CD4-positive, alpha-beta T cell treated with Interleukin-4 for 1 hour (primary cell): ENCODE data around the gene PAK1IP1.
"Not testable (repeated sequence)": the region's sequence is repeated elsewhere in the genome, so short reads cannot be mapped to it uniquely, and the experiment has no call there.

Experiments used
- DNase-seq, 2 donors: peaks; one replicate each; pipeline ENCODE4 v3.0.0-alpha.2; 2020 to 2022

PAK1IP1 gene

DNA sequence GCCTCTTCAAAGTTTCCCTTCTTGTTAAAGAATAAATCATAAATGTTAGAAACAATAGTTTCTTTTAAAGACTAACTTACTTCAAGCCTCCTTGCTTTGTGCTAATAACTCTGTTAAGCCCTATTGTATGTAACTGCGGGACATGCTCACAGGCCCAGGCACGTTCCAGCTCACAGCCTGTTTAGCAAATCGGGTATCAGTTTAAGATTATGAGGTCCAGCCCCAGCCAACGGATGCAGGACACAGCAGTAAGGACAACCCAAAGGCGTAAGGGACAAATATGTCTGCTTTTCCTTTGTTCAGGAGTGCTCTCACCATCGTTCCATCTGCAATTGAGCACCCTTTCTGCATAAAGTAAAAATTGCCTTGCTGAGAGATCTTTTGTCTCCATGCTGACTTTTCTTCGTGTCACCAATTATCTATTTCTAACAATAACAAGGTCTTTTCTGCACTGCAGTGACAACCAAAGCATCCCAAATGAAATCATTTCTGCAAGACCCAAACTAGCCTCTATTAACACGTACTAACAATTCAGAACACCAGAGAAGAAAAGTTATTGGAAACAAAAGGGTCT, 1.7 kb upstream of the PAK1IP1 start:
- no peak for DNase-seq

DNA sequence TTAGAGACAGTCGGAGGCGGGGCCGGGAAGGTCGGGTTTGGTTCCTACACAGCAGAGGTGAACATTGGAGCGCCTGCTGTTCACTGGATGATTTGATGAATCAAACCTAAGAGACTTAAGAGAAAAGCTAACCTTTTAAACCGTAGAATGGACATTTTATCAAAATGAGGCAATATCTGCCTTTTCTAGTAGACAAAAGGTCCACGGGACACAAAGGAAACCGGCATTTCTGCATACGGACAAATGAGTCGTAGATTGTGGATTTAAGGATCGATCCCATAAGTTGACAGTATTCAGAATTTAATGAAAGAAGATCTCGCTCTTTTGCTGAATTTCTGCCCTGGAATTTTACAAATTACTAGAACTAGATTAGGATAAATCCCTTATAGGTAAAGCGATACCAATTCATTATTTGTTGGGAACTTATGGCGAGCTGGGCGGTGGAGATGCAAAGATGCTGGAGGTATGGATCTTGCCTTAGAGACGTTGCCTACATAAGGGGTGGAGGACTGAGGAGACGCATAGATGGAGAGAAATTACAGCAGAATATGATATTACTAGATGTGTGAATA, 400 bp downstream of the PAK1IP1 start:
- no peak for DNase-seq

DNA sequence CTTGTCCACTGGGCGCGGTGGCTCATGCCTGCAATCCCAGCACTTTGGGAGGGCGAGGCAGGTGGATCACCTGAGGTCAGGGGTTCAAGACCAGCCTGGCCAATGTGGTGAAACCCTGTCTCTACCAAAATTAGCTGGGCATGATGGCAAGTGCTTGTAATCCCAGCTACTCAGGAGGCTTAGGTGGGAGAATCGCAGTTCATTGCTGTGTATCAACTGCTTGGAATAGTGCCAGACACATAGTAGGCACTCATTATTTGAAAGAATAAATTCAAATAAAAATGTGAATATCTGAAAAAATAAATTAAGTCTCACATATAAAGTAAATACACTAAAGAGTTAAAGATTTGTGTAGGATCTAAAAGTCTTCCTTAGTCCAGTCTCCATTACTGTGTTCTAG, 1.9 kb downstream of the PAK1IP1 start:
- DNase-seq, result no peak

DNA sequence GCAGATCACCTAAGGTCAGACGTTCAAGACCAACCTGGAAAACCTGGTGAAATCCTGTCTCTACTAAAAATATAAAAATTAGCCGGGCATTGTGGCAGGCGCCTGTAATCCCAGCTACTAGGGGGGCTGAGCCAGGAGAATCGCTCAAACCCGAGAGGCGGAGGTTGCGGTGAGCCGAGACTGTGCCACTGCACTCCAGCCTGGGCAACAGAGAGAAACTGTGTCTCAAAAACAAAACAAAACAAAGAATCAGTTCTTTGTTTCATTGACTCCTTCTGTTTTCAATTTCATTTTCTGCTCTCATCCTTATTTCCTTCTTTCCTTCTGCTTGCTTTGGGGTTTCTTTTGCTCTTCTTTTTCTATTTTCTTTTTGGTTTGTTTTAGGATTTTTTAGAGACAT, 19.2 kb downstream of the PAK1IP1 start:
- DNase-seq, result no peak

DNA sequence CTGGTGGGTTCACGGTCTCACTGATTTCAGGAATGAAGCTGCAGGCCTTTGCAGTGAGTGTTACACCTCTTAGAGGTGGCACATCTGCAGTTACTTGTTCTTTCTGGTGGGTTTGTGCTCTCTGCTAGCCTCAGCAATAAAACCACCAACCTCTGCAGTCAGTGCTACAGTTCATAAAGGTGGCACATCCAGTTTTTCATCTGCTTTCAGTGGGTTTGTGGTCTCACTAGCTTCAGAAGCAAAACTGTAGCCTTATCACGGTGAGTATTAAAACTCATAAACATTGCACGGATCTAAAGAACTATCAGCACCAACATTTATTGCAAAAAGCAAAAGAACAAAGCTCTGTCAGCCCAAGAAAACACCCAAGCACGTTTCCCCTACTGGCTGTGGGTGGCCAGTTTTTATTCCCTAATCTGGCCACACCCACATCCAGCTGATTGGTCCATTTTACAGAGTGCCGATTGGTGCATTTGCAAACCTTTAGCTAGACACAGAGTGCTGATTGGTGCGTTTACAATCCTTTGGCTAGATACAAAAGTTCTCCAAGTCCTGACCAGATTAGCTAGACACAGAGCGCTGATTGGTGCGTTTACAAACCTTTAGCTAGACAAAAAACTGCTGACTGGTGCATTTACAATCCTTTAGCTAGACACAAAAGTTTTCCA, 24.7 kb downstream of the PAK1IP1 start:
- peak; percentile 56 to 69 for DNase-seq

DNA sequence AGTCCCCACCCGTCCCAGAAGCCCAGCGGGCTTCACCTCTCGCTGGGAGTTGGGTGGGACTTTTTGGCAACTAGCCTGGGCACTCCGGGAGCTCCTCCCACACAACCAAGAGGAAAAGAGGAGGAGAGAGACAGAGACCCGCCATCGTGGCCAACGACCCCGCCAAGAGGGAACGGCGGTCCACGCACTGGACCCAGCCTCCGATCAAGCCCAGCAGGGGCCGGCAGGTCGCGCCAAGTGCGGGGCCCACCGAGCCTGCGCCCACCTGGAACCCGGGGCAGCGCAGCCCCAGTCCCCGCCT, 25.1 kb downstream of the PAK1IP1 start:
- DNase-seq, result no peak

DNA sequence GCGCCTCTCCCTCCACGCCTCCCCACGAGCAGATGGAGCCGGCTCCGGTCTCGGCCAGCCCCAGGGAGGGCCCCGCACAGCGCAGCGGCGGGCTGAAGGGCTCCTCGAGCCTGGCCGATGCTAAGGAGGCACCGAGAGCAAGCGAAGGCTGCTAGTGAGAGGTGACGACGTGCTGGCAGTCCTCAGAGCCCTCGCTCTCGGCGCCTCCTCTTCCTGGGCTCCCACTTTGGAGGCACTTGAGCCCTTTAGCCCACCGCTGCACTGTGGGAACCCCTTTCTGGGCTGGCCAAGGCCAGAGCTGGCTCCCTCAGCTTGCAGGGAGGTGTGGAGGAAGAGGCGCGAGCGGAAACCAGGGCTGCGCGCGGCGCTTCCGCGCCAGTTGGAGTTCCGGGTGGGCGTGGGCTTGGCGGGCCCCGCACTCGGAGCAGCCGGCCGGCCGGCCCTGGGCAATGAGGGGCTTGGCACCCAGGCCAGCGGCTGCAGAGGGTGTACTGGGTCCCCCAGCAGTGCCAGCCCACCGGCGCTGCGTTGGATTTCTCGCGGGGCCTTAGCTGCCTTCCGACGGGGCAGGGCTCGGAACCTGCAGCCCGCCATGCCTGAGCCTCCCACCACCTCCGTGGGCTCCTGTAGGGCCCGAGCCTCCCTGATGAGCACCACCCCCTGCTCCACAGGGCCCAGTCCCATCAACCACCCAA, 25.6 kb downstream of the PAK1IP1 start:
- DNase-seq, result peak; percentile 49 to 62

DNA sequence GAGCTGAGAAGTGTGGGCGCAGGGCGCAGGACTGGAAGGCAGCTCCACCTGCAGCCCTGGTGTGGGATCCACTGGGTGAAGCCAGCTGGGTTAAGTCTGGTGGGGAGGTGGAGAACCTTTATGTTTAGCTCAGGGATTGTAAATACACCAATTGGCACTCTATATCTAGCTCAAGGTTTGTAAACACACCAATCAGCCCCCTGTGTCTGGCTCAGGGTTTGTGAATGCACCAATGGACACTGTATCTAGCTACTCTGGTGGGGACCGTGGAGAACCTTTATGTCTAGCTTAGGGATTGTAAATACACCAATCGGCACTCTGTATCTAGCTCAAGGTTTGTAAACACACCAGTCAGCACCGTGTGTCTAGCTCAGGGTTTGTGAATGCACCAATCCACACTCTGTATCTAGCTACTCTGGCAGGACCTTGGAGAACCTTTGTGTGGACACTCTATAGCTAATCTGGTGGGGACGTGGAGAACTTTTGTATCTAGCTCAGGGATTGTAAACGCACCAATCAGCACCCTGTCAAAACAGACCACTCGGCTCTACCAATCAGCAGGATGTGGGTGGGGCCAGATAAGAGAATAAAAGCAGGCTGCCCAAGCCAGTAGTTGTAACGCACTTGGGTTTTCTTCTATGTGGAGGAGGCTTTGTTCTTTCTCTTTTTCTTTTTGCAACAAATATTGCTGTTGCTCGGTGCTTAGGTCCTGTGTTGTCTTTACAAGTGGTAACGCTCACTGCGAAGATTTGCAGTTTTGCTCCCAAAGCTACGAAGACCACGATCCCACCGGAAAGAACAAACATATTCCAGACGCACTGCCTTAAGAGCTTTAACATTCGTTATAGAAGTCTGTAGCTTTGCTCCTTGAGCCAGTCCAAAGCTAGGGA, 26.4 kb downstream of the PAK1IP1 start:
- DNase-seq, result peak; percentile 17 to 23

DNA sequence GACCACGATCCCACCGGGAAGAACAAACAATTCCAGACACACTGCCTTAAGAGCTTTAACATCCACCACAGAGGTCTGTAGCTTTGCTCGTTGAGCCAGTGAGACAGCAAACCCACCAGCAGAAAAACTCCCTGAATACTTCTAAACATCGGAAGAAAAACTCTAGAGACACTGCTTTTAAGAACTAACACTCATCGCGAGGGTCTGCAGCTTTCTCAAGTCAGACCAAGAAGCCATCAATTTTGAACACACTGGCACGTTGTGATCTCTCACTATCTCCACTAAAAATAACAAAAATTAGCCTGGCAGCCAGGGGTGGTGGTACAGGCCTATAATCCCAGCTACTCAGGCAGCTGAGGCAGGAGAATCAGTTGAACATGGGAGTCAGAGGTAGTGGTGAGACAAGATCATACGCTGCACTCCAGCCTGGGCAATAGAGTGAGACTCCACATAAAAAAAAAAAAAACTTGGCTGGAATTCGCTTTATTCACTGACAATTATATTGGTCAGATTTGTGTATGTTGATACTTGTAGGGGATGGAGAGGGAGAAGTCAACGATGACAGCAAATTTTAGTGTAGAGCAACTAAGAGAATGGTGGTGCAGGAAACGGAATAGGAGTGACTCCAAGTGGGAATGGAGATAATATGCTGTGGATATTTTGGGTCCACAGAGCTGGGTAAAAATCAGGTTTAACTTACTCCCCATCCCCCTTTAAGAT, 27.2 kb downstream of the PAK1IP1 start:
- no peak for DNase-seq

DNA sequence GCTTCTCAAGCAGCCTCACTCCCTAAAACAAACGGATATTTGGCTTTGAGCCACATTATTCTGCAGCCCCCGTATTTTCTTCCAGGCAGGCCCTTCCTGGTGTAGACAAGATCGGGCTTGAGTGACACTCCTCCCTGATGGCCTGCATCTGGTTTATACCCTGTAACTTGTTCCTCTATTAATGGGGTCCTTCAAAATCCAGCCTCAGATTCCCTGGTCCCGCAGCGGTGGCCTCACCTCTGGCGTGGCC, 27.7 kb downstream of the PAK1IP1 start:
- DNase-seq, result no peak

DNA sequence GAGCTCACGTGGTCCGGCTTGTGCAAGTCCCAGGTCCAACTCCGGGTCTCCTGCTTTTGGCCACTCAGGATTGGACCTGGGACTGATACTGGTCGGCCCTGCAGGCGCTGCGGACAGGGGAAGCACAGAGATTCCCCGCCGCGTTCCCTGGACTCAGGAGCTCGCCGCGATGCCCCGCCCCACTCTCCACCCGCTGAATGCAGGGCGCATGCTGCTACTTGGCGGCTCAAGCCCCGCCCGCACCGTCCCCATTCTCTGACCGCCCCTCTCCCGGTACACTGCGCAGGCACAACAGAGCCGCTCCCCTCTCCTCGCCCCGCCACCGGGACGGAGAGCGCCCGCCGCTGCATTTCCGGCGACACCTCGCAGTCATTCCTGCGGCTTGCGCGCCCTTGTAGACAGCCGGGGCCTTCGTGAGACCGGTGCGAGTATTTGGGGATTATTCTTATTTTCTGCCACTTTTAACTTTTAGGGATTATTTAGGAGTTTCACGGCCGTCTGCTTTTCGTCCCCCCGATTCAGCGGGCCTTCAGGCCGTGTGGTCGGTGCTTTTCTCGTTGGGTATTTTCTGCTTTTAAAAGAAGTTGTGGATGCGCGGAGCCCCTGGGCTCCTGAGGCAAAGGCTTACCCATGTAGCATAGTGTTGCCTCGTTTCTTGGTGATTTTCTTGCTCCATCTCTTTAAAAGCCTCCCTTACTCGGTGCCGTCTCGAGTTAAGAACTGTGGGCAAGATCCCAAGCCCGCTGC, 28.2 kb downstream of the PAK1IP1 start, which contains the start of gene TMEM14C:
Gene TMEM14C, plus strand, starts transcription at position 251 of the 747 bp plus-strand sequence. CDS start 1,544 bp downstream, outside the sequence.
- peak; percentile 80 to 82 for DNase-seq

DNA sequence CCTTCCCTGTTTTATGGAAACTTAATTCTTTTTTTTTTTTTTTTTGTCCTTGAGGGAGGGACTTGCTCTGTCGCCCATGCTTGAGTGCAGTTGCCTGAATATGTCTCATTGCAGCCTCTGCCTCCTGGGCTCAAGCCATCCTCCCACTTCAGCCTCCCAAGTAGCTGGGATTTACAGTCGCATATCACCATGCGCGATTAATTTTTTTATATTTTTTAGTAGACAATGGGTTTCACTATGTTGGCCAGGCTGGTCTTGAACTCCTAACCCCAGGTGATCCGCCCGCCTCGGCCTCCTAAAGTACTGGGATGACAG, 28.8 kb downstream of the PAK1IP1 start:
- DNase-seq, result no peak

DNA sequence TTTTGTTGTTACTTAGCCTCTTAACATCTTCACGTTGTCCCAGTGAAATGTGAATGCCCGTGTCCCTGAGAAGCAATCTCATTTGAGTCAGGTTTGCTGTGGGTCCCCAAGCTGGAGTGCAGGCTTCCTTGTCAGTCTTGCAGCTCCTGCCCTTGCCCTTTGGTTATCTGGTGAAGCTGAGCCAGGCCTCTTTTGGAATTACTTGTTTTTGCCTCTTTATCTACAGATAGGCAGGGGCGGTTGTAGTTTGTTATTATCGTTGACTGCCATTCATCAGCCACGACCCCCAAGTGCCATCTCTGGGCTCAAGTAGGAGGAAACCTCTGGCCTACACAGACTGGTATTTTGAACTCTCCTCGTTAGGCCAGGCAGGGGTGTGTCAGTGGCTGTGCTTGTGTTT, 30.3 kb downstream of the PAK1IP1 start:
- DNase-seq, result no peak

DNA sequence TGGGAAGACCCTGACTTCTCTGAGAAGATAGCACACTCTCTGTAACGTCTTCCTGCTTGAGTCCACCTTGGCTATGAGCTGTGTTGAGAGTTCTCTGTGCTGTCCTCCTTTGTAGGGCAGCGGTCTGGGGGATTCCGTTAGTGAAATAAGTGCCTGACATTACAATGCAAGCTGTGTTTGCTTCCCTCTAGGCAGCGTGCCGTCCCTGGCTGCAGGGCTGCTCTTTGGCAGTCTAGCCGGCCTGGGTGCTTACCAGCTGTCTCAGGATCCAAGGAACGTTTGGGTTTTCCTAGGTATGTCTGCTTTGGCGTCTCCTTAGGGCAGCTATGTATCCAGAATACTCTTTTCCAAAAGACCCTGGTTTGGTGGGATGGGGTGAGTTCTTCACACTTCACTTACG, 30.9 kb downstream of the PAK1IP1 start:
- no peak for DNase-seq

DNA sequence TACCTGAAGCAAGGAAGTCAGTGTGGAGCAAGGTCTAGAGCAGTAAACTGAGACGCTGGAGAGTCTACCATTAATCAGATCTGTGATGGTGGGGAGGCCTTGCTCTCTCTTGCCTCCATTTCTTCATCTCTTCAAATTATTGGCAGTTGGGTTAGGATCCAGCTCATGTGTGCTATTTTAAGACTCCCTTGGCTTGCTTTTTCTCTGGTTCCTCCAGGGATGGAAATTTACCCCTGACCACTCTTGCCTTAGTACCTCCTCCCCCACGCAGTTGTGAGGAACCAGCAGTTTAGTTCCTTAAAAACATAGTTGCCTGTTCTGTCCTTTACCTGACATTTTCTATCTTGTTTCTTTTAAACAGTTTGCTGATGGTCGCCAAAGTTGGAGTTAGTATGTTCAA, 35.5 kb downstream of the PAK1IP1 start:
- DNase-seq, result no peak

DNA sequence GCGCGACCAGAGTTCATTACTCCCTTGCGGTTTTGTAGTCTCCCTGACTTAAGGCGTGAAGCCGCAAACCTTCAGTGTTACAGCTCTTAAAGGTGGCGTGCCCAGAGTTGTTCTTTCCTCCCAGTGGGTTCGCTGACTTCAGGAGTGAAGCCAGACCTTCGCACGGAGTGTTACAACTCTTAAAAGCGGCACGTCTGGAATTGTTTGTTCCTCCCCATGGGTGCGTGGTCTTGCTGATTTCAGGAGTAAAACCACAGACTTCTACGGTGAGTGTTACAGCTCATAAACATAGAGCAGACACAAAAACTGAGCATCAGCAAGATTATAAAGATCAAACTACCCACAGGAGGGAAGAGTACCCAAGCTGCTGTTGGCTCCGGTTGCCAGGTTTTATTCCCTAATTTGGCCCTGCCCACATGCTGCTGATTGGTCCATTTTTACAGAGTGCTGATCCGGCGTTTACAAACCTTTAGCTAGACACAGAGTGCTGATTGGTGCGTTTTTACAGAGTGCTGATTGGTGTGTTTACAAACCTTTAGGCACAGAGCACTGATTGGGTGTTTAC, 38.5 kb downstream of the PAK1IP1 start:
- DNase-seq, result peak in 1 of 2 donors; percentile 49

DNA sequence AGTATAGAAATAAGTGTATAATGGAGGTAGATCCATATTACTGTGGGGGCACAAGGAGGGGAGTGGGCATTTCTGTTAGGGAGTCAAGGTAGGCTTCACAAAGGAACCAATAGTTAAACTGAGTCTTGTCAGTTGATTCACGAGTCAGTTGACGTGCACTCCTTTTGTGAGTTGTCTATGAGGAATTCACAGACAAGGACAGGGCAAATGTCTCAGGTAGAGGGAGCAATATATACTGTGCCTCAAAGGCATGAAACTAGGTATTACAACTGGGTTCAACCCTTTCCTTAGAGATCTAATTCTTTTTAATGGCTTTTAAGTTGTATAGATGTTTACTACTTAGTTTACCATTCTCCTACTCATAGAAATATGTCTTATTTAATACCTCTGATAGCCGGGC, 39.1 kb downstream of the PAK1IP1 start:
- no peak for DNase-seq

DNA sequence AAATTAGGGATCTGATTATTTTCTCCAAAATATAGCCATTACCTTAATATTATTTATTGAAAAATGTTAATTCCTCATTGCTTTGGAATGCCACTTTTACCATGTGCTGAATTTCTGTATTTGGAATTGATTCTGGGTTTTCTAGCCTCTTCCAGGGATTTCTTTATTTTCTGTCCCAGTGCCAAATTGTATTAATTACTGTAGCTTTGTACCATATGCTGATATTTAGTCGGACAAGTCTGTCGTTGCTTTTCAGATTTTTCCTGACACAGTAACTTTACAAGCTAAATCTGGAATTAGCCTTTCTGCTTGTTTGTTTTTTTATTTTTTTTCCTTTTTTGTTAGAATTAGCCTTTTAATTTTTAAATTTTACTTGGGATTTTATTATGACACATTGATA, 42.0 kb downstream of the PAK1IP1 start:
- no peak for DNase-seq

DNA sequence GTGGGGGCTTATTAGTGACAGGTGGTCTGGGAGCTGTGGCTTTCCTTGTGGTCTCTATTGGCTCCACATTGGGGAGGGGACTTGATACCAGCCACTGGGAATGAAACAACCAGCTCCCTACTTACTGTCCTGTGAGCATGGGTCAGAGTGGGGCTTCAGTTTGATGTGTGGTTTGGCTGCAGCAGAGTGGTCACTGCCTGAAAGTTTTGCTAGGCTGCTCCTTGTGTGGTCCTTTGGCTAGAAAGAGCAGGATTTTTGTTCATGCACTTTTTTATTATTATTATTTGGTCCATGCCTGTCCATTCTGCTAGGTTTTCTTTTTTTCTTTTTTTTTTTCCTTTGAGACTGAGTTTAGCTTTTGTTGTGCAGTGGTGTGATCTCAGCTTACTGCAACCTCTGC, 45.3 kb downstream of the PAK1IP1 start:
- DNase-seq, result no peak

DNA sequence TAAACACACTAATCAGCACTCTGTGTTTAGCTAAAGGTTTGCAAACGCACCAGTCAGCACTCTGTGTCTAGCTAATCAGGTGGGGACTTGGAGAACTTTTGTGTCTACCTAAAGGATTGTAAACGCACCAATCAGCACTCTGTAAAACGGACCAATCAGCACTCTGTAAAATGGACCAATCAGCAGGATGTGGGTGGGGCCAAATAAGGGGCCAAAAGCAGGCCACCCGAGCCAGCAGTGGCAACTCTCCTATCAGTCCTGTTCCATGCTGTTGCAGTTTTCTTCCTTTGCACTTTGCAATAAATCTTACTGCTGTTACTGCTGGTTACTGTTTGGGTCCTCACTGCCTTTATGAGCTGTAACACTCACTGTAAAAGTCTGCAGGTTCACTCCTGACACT, 46.9 kb downstream of the PAK1IP1 start:
- DNase-seq, result not testable (repeated sequence)

DNA sequence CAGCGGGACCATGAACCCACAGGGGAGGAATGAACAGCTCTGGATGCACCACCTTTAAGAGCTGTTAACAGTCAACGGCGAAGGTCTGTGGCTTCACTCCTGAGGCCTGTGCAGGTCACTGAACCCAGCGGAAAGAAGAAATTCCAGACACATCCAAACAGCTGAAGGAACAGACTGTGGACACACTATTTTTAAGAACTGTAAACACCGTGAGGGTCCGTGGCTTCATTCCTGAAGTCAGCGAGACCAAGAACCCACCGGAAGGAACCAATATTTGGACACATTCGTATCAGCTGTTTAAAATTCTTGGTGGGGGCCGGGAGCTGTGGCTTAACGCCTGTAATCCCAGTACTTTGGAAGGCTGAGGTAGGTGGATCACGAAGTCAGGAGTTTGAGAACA, 47.5 kb downstream of the PAK1IP1 start:
- DNase-seq, result no peak

DNA sequence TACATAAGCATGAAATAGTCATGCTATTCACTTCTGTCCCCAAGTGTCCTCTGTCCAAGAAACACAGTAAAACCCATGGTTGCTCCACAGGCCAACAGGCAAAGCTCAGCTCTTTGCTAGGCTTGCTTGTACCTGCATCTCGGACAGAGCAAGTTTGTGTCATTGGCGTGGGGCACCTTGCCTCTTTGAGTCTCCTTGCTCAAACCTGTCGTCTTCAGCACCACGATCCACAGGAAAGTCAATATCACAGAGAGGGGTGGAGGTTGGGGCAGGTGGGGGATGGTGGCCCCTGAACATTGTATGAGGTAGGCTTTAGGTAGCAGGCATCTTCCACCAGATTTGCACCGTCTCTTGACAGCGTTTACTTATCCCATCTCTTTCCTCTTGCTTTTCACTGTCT, 48.7 kb downstream of the PAK1IP1 start:
- no peak for DNase-seq
